GM19455 (cell line): ENCODE measurements around the gene CD300A.

Experiments
- ATAC-seq: cut with Tn5 transposase; IDR thresholded peaks from one replicate; pipeline ENCODE4 v1.9.1; 2021; ENCODE audit not compliant: unreplicated experiment

Gene CD300A

DNA sequence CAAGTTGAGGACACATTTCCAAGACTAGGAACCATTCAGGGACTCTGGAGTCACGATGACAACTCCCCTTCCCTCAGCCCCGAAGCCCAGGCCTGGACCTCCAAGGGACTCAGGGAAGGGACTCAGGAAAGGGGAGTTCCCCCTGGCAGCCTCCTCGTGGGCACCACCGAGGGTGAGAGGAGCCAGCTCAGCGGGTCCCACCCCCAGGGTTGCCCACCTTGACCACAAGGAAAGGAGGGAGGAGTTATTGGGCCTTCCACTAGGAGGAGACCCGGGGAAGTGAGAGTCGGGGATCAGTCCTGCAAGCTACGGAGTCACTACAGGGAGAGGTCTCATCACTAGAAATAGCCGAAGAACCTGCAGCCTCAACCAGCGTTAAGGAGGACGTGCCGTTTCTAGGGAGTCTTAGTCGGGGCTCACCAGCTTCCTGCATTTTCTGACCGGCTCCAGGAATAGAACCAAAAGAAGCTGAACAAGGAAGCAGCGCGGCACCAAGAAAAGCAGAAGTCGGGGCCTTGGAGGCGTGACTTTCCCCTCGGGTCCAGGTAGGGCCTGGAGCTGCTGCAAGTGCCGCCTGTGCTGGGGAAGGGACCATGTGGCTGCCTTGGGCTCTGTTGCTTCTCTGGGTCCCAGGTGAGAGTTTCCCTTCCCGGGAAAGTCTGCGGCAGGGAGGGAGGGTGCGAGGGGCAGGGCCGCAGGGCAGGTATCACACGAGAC is at the start of gene CD300A:
Gene CD300A, plus strand, starts transcription at position 524 of the 717 bp plus-strand sequence. Its CDS starts 70 bp downstream, at position 594.
- ATAC-seq, result no peak

DNA sequence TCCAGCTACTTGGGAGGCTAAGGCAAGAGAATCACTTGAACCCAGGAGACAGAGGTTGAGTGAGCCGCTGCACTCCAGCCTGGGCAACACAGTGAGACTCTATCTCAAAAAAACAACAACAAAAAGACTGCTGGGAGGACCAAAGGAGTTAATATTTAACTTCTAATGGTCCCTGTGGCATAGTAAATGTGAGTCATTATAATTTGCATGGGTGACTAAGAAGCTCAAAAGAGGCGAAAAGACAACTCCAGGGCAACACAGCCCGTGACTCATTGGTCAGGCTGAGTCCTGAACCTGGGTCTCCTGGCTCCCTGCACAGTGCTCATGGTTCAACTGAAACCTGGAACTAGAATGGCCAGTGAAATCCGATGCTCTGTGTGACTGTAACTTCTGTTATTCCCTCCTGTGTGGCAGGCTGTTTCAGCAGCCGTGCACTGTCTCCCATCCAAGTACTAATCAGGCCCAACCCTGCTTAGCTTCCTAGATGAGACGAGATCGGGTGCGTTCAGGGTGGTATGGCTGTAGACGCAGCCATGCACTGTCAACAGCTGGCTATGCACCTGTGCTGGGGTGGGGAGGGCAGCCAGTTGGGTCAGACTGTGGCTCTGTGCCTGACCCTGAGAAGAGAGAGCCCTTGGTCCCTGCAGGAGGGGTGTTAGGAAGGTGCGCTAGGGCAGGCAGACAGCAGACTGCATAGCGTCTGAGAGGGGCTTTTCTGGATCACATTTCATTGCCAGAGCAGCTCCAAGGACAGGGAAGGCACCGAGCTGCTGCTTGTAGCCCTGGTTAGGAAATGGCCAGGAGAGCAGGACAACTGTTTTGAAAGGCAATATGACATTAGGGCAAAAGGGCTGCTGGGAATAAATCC is 49.0 kb upstream of the CD300A start:
- no peak for ATAC-seq

DNA sequence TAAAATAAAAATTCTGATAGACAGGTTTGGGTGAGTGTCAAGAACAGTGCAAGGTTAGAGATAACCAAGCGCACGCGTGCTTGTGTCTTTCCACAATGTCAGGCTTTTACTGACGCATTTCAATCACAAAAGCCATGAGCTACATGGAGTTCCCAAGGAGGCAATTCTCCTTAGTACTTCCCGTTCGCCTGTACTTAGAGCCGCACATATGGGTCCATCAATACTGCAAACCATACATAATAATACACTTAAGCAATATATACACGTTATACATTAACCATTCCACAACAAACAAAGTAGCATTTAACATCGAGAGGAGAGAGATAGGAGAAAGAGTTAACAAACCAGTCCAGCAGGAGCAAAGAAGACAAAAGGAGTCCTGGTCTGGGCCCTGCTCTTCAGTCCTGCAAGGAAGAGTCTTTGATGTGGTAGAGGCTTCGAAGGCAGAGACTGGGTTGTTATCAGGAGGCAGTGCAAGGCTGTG is 46.5 kb upstream of the CD300A start:
- no peak for ATAC-seq

DNA sequence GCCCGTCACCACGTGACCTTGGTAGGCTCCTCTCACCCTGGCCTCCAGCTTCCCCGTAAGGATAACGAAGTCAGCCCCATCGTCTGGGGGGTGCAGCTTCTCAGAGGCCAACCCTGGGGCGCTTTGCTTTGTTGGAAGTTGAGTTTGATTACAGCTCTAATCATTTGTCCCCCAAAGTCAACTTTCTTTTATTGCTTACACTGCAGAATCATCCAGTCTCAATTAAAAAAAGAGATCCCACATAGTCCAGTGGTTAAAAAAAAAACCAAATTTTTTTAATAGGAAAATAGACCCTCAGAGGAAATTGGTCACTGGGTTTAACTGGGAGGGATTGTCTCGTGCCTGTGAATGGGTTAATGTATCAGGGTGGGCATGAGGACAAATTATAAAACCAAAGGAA is 42.3 kb upstream of the CD300A start:
- ATAC-seq, result no peak

DNA sequence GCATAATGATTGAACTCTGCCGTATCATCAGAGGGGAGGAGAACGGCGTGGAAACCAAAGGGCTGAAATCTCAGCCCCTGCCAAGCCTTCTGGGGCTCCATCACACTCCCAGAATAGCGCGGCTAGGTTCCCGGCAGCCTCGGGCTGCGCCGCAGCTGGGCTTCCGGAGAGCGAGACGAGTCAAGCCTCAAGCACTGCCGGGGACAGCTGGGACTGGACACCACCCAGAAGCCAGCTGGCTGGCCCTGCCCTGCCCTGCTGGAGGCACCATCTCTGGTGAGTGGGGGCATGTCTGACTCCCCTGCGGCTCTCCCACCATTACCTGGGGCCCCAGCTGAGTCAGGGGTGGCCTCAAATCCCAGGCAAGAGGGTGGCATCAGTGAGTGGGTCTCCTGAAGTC is 41.8 kb upstream of the CD300A start:
- no peak for ATAC-seq

DNA sequence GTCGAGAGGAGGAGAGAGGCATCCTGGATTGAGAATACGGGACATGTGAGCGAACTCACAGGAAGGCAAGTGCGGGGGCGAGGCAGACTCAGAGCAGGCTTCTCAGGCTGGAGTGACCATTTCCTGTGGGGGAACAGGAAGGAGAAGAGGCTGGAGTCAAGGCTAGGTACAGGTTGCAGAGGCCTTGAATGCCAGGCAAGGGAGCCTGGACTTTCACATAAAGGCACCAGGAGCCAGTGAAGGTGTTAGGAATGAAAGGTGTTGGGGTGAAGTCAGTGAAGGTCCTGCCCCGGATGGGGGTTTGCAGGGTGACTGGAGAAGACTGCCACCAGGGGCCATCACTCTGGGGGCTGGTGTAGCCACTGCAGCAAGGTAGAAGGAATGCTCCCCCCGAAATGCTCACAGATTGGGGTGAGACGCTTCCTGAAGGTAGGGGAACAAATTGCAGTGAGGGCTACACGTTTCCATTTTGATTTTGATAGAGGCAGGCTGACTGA is 39.8 kb upstream of the CD300A start:
- ATAC-seq, result no peak

DNA sequence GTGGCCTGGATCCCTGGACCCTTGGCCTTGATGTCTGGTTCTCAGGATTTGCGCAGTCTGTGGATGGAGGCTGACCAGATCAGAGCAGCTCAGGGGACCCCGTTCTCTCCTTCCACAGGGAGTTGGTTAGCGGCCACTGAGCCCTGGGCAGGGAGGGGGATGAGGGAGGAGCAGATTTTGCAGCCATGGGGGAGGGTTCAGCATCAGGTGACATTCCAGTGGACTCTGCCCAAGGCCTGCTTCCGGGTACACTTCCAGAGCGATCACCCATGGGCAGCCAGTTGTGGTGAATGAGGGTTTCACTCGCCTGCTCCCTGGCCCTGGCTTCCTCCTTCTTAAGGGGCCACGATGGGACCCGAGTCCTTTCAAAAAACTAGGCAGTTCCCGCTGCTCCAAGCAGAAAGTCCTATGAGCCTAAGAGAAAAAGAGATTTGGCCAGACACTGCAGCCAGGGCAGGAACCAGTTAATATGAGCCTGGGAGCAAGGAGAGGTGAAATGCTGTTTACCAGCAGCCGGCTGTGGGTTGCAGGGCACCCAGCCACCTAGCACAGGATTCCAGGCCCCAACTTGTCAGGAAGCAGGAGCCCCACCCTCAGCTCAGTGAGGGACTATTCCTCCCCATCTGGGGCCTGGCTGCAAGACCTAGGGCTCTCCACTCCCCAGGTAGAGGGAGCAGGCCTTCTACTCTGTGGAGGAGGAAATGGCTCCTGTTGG is 39.2 kb upstream of the CD300A start:
- no peak for ATAC-seq

DNA sequence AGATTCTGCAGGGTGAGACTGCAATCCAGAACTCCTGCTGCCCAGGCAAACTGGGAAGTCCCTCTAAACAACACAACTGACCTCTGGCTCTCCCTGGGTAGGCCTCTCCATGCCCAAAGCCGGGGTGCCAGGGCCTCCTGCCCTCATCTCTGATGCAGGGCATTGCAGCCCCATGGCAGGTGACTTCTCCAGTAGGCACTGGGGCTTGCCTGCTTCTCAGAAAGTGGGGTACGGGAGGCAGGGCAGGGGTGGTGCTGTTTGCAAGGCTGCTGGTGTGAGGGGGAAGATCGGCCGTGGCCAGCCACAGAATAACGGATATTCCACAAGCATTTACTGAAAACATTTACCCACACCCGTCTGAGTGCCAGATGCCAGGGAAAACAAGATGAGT is 38.7 kb upstream of the CD300A start:
- ATAC-seq, result no peak

DNA sequence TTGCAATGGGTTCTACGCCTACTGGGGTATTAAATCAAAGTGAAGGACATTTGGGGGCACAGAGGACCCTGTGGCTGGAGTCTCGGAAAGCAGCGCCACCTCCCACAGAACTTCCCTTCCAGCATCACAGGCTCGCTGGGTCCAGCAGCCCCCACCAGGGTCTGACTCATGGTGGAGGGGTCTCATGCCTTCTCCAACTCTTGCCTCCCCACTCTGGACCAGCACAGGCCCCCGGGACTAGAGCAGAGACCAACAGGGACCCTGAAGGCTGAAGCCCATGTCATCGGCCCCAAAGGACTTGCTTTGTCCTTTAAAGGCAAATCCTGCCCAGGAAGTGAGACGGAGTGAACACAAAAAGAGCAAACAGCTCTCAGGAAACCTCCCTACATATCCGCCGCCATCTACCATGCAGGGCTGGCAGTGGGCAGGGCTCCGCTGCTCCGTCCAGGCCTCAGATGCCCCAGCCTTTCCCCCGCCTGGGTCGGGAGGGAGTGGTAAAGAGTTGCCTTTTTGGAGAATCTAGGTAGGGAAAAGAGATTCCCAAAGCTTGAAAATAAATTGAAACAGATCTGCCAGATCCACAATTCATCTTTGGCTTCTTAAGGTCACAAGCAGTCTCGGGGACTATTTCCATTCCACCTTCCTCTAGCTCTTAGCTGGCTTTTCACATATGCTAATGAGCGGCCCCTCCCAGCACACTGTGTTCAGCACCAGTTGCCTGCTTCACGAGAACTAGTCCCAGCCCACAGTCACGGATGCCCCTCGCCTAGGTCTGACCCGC is 36.6 kb upstream of the CD300A start:
- no peak for ATAC-seq

DNA sequence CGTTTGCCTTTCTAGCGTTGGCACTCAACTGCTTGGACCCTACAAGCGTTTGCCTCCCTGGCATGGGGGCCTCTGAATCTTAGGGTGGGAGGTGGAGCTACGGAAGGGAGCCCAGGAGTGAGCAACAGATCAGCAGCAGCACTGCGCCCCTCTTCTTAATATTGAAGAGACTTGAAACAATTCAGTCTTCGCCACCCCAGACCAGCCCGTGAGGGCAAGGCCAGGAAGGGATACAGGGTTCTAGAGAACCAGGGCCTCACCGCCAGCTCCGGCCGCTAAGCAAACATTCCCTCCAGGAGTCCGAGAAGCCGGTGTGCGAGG is 36.1 kb upstream of the CD300A start:
- no peak for ATAC-seq

DNA sequence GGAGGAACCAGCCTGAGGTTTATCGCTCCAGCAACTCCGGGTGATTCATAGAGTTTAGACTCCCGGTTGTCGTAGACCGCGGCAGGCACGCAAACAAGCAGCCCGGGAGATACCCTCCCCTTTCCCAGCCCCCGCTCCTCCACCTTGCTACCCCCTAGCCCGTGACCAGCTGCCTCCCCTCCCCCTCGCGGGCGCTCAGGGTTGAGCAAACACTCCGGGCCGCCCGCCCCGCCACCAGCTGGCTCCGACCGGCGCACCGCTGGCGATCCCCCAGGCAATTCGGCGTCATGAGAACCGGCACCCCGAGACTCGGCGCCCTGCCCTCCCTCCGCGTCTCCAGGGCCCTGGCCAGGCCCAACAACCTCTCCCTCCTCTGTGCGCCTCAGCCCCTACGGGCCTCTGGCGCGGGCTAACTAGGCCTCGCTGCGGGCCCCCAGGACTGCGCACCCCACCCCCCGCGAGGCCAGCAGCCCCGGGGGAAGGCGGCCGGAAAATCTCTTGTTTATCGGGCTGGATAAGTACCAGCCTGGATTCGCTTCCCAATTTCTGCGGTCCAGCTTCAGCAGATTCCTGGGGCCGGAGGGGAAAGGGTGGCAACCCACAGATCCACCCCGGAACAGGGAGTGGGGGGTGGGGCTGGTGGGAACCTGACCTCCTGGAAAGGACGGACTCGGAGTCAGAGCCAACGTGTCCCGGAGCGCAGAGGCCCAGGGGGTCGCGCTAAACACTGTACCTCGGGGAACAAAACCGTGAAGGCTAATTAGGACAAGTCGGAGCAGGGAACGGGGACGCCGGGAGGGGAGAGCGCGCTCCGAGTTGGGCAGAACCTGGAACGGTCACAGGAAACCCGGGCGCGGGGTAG is 35.5 kb upstream of the CD300A start:
- ATAC-seq, result no peak

DNA sequence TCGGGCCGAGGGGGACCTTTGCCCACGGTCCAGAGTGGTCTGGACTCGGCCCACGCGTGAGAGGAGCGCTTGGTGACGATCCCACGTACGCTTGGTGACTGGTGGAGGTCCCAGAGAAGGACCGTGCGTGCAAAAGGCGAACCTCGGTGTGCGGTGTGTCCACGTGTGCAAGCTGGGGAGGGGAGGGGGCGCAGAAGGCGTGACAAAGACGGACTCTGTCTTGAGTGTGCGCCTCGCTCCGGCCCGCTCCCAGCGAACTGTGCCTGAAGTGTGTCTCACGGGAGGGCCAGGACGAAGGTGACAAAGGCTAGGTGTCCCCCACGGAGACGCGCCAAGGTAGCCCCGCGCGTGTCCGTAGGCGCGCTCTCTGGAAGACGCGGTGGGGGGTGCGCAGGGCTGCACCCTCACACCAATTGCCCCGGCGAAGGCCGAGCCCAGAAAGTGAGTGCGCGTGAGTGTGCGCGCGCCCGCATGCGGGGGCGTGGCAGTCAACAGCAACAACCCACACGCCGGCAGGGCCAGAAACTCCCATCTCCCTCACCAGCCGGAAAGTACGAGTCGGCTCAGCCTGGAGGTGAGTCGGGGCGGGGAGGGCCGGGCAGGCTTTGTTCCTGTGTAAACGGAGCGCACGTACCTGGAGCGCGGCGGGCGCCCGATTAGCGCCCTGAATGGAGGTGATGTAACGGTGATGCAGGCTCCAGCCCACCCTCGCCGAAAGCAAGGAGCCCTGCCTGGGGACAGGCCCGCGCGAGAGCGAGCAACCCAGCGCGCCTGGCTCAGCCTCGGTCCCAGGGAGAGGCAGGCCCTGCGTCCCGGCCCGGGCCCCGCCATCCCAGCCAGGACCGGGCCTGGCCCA is 34.6 kb upstream of the CD300A start, which contains the start of gene GPRC5C:
Gene GPRC5C, plus strand, starts transcription at position 521 of the 856 bp plus-strand sequence. CDS start 7,689 bp downstream, outside the sequence.
- ATAC-seq, result no peak

DNA sequence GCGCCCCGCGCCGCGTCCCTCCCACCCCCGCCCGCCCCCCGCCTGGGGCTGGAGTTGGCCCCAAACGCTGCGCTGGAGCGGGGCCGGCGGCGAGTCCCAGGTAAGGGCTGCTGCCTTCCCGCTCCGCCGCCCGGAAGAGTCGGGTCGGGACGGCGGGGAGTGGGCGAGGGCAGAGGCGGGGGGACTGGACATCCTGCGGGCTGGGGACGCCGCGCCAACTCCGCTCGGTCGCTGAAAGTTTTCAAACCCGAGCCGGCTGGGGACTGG is 34.1 kb upstream of the CD300A start:
- ATAC-seq, result no peak

DNA sequence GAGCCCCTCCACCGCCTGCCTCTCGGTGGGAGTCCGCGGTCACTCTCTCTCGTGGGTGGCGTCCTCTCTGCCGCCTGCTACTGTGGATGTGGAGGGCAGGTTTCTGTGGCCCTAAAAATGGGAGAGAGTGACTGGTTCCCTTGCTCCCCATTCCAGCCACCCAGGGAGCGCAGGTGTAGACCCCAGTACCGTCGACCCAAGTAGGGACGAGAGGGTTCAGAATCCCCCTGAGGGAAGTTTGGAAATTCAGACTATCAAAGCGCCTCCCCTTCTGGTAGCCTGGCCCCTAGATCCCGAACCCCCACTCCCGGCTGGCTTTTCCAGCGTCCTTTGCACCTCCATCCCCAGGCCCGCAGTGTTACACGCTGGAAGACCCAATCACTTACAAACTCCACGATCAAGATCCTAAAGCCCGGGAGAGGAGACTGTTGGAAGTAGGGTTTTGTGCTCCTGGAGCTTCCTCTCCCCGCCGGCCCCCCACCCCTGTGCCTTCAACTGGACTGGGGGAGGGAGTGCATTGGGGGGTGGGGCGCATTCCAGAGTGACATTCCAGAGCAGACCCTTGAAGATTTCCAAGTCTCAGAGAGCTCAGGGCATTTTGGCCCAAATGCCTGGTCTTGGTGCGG is 33.6 kb upstream of the CD300A start:
- ATAC-seq, result no peak

DNA sequence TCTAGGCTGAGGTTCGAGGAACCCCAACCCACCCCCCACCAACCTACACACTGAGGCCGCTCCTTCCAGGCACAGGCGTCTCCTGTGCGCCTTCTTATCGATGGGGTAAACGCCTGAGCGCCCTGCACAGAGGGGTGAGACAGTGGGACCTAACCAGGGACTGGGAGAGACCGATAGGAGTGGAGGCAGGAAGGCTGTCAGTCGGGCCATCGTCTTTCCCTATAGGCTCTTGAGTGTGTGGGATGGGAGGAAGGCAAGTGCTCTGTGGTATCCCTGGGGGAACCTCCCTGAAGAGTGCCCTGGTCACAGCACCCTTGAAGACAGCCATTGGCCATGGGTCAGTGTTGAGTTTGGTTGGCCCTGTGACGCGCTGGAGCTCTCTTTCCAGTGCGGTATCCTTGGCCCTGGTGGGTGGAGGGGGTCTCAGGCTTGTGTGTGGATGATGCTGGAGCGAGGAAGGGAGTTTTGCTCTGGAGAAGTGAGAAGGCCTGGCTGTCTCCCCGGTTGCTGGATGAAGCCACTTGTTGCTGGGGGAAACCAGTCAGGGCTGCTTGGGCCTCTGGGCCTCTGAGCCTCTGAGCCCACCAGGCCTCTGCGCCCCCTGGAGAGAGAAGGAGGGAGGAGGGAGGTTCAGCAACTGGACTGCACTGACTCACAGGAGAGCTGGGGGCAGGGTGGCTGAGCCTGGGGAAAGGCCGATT is 32.9 kb upstream of the CD300A start:
- no peak for ATAC-seq

DNA sequence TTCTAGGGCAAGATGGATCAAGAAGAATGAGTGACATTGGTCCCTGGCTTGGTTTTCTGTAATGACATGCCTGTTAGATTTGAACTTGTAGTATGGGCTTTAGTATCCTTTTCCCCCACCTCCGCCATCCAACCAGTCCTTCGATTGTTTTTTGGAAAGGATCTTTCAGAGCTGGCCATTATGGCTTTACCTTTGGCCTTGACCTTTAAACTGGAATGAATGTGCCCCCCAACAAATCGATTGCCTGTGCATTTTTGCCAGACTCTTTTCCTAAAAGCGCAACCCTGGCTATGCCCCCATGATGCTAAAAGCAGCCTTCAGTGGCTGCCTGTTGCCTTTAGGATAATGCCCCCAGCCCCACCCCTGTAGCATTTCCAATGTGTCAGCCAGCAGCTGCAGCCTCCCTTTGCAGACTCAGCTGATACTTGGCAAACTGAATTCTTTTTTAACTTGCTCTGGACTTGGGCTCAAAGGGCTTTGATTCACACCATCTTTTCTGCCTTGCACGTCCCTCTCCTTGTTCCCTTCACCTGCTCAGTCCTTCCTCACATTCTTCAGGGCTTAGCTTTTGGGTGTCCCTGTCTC is 30.6 kb upstream of the CD300A start:
- no peak for ATAC-seq

DNA sequence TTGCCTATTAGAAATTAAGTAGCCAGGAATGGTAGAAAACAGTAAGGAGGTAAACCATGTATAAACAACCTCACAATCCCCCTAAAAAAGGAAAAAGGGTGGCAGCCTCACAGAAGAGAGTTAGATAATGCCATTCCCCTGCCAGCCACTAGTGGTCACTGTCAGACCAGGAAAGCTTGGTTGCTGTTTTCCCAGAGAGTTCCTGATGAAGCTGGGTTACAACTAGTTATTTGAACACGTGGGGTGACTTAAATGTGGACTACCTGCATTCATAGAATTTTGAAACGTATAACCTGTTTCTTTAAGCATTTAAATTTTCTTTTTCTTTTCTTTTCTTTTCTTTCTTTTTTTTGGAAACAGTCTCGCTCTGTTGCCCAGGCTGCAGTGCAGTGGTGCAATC is 28.7 kb upstream of the CD300A start:
- ATAC-seq, result no peak
